Osteoblast (primary cell): Measurements from ENCODE around the gene C1QL4. TPM values are rescaled to one million over a fixed set of nuclear protein-coding genes. Genes with fewer than 3 reads are reported as not detected.

Source experiments
- DNase-seq: peaks from one replicate; pipeline ENCODE4 v3.0.0; 2011; ENCODE audit warnings: low spot score, mixed read lengths; ENCODE audit not compliant: insufficient read length; ENCODE audit errors: missing footprints
- H2AFZ ChIP-seq: 2 replicates; pipeline ENCODE4 v1.6.0; 2011; ENCODE audit warnings: mild to moderate bottlenecking, low read length
- H3K27ac ChIP-seq: 2 replicates; pipeline ENCODE4 v1.5.1; 2011; ENCODE audit warnings: mild to moderate bottlenecking, low read depth, low read length, moderate library complexity
- H3K27me3 ChIP-seq: 2 replicates; pipeline ENCODE4 v1.6.0; 2012; ENCODE audit warnings: mild to moderate bottlenecking, control low read depth, inconsistent platforms, low read length, moderate library complexity; ENCODE audit not compliant: insufficient read depth
- H3K36me3 ChIP-seq: 2 replicates; pipeline ENCODE4 v1.5.1; 2011; ENCODE audit warnings: mild to moderate bottlenecking, low read length, control low read depth, moderate library complexity; ENCODE audit not compliant: insufficient read depth
- H3K4me1 ChIP-seq: 2 replicates; pipeline ENCODE4 v1.5.1; 2011; ENCODE audit warnings: mild to moderate bottlenecking, low read length, control low read depth, moderate library complexity; ENCODE audit not compliant: insufficient read depth
- H3K4me2 ChIP-seq: 2 replicates; pipeline ENCODE4 v1.6.0; 2011; ENCODE audit warnings: mild to moderate bottlenecking, low read length; ENCODE audit not compliant: insufficient read depth
- H3K4me3 ChIP-seq: fragments of 200-600 bp; sonication (generic); 3 replicates; pipeline ENCODE4 v1.5.1; 2012; ENCODE audit warnings: mild to moderate bottlenecking, low read length, inconsistent platforms; ENCODE audit not compliant: insufficient read depth
- H3K79me2 ChIP-seq: 2 replicates; pipeline ENCODE4 v1.6.0; 2012; ENCODE audit warnings: mild to moderate bottlenecking, low read length, control low read depth, inconsistent platforms; ENCODE audit not compliant: insufficient read depth
- H3K9me3 ChIP-seq: 2 replicates; pipeline ENCODE4 v1.5.1; 2011; ENCODE audit warnings: low read depth, low read length, control low read depth
- H4K20me1 ChIP-seq: 2 replicates; pipeline ENCODE4 v1.6.0; 2012; ENCODE audit warnings: mild to moderate bottlenecking, low read length, control low read depth; ENCODE audit not compliant: insufficient read depth
- total RNA-seq: library from RNA; depleted of rRNA; stranded (reverse); fragments of >200 nt; gene quantifications from 2 replicates; pipeline ENCODE4 v1.2.3, GENCODE V29; 2012
- TF ChIP-seq, protein P1 (sequence below): IDR thresholded peaks from 2 replicates; pipeline ENCODE4 v1.5.1; 2011; ENCODE audit warnings: mild to moderate bottlenecking, low read depth, low read length, moderate library complexity; ENCODE audit errors: extremely low read depth

The C1QL4 gene
- total RNA-seq, 1 donor, result 0.36 TPM

DNA sequence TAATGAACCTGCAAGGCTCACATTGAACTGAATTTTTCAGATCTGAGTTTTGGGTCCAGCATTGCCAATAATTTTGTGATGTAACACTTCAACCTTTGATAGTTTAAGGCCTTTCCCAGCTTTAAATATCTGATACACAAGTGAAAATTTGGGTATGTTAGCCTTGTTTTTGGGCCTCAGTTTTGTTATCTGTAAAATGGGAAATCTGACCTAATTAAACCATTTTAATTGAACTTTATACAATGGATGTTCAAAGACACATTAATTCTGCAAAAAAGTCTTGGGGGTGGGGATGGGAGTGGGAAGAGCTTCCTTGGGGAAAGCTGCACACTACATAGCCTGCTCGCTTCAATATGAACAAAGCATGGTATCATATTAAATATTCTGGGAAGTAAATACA lies 25.1 kb upstream of the C1QL4 start:
- no peak for DNase-seq
- Histone ChIP-seq H3K36me3 (no peaks in the 10 kb centered on the region), H3K4me3 (no peak overlapping the region), H3K79me2 (peaks cover 5% of the 10 kb centered on the region), H3K9me3 (no peaks in the 10 kb centered on the region), H3K27me3 (no peaks in the 10 kb centered on the region), H3K4me2 (no peak overlapping the region), H4K20me1 (peaks cover 3% of the 10 kb centered on the region), H3K27ac (no peak overlapping the region), H3K4me1 (peaks cover 35% of the 10 kb centered on the region), H2AFZ (no peak overlapping the region)
- TF ChIP-seq, protein P1, sequence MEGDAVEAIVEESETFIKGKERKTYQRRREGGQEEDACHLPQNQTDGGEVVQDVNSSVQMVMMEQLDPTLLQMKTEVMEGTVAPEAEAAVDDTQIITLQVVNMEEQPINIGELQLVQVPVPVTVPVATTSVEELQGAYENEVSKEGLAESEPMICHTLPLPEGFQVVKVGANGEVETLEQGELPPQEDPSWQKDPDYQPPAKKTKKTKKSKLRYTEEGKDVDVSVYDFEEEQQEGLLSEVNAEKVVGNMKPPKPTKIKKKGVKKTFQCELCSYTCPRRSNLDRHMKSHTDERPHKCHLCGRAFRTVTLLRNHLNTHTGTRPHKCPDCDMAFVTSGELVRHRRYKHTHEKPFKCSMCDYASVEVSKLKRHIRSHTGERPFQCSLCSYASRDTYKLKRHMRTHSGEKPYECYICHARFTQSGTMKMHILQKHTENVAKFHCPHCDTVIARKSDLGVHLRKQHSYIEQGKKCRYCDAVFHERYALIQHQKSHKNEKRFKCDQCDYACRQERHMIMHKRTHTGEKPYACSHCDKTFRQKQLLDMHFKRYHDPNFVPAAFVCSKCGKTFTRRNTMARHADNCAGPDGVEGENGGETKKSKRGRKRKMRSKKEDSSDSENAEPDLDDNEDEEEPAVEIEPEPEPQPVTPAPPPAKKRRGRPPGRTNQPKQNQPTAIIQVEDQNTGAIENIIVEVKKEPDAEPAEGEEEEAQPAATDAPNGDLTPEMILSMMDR, result no peak

DNA sequence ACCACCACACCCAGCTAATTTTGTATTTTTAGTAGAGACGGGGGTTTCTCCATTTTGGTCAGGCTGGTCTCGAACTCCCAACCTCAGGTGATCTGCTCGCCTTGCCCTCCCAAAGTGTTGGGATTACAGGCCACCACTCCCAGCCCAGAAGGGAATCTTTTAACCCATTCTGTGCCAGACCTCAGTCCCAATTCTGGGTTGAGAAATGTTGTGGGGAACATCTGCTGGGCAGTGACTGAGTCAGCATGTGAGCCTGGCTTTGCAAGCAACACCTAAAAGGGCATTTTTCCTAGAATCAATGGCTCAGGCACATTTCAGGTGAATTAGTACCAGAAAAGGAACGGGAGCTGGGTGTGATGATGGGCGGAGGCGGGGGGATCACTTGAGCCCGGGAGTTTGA lies 22.7 kb upstream of the C1QL4 start:
- H3K4me1 ChIP-seq, result peaks cover 18% of the 10 kb centered on the region
- H2AFZ ChIP-seq, result no peak overlapping the region
- H3K4me3 ChIP-seq, result no peak overlapping the region
- no peaks in the 10 kb centered on the region for H4K20me1 ChIP-seq
- no peaks in the 10 kb centered on the region for H3K9me3 ChIP-seq
- H3K79me2 ChIP-seq, result no peaks in the 10 kb centered on the region
- TF ChIP-seq, protein P1, result no peak
- no peaks in the 10 kb centered on the region for H3K36me3 ChIP-seq
- H3K27ac ChIP-seq, result no peak overlapping the region
- no peaks in the 10 kb centered on the region for H3K27me3 ChIP-seq
- no peak overlapping the region for H3K4me2 ChIP-seq
- DNase-seq, result peak; percentile 73

DNA sequence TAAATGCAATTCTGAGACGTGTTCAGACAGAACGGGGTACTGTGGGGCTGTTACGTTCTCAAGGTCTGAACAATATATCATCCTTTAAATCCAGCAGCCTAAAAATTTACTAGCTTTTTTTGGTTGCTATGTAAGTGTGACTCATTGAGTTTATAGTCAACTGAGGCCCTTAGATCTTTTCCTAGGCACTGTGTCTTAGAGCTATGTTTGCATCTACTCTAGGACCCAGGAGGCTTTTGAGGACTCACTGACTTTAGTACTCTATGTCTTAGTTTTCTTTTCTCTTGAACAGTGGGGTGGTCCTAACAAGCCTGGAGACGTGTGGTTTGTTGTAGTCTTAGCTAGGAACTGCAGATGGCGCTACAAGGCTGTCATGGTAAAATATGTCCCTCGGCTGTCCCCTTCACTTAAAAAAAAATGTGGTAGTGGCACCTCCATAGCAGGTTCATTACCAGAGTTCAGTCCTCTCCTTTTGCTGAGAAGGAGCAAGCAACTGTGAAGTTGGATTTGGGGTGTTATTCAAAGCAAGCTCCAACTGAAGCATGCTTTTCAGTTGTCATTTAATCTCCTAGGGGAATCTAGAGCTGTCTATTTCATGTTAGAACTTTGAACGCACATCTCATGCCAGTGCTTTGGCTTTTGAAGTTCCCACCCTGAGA lies 21.6 kb upstream of the C1QL4 start:
- Histone ChIP-seq H3K9me3 (no peaks in the 10 kb centered on the region), H3K4me3 (peak overlapping the region; percentile 26), H2AFZ (peak overlapping the region; percentile 21), H3K79me2 (no peaks in the 10 kb centered on the region), H4K20me1 (no peaks in the 10 kb centered on the region), H3K27ac (peak overlapping the region; percentile 44), H3K4me1 (peaks cover 16% of the 10 kb centered on the region), H3K36me3 (no peaks in the 10 kb centered on the region), H3K27me3 (no peaks in the 10 kb centered on the region), H3K4me2 (peak overlapping the region; percentile 75)
- TF ChIP-seq, protein P1, result peak; percentile 84
- DNase-seq, result peak; percentile 82

DNA sequence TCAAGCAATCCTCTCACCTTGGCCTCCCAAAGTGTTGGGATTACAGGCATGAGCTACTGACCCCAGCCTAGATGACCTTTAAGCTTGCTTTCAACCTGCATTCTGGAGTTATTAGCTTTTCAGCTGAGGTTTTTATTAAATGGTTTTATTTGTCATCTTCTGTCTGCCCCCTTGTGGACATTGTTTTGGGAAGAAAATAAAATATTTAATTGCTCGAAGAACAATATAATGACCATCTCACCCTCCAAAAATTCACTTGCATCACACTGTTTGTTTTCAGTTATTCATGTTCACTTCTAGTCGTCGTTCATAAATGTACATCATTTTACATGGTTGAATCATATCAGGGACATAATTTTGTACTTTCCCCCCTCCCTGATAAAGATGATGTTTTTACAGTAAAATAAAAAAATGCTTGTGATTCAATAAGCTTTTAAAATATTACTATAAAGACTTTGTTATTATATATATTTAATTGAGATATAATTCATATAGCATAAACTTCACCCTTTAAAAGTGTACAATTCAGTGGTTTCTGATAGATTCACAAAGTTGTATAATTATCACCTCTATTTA lies 20.2 kb upstream of the C1QL4 start:
- H4K20me1 ChIP-seq, result no peaks in the 10 kb centered on the region
- H3K27ac ChIP-seq, result peak overlapping the region; percentile 42
- H3K36me3 ChIP-seq, result no peaks in the 10 kb centered on the region
- DNase-seq, result peak; percentile 49
- TF ChIP-seq, protein P1, result peak; percentile 65
- H3K9me3 ChIP-seq, result no peaks in the 10 kb centered on the region
- peak overlapping the region; percentile 34 for H3K4me2 ChIP-seq
- H3K4me3 ChIP-seq, result no peak overlapping the region
- peaks cover 16% of the 10 kb centered on the region for H3K4me1 ChIP-seq
- no peaks in the 10 kb centered on the region for H3K27me3 ChIP-seq
- H2AFZ ChIP-seq, result no peak overlapping the region
- no peaks in the 10 kb centered on the region for H3K79me2 ChIP-seq
